K562 (cell line): ENCODE data around the gene ZKSCAN5. TPM values are rescaled to one million over a fixed set of nuclear protein-coding genes. Genes with fewer than 3 reads are reported as not detected.
A peak's percentile ranks its signal among the peaks of the same experiment; 100 is the strongest.

Source experiments
- ATAC-seq: fragments of 200-7000 bp; cut with Tn5 transposase; 3 replicates; pipeline ENCODE4 v1.9.1; 2020; ENCODE audit warnings: moderate library complexity
- BruUV-seq: library from RNA; stranded (reverse); fragments of 400-500 nt; replicated peaks from 2 replicates; lab custom pipeline; 2021; lab: Mats Ljungman, UMichigan
- CTCF ChIA-PET: fragments of 300-600 bp; formaldehyde crosslinking; extraction: SDS; loops from one replicate; lab custom pipeline; 2021; ENCODE audit warnings: low intra/inter-chr PET ratio; lab: Yijun Ruan, JAX
- POLR2A ChIA-PET: fragments of 300-600, 350-650 bp; sonication (Branson Sonifier 250); formaldehyde crosslinking; extraction: SDS; loops from one replicate; lab custom pipeline; 2021; ENCODE audit warnings: antibody characterized with exemption, inconsistent platforms; lab: Yijun Ruan, JAX
- DNase-seq, 4 experiments: peaks; one replicate each; pipeline versions ENCODE4 v3.0.0 to v3.0.0-alpha.2; 2011 to 2018; ENCODE audit warnings: low spot score in 3 of 4, mixed read lengths in 3 of 4; ENCODE audit errors: extremely low read depth in 1 of 4
- FAIRE-seq: peaks from 2 replicates; lab custom pipeline; 2011; peaks lifted over from hg19 to GRCh38; lab: Jason Lieb, UNC
- H2AFZ ChIP-seq: 2 replicates; pipeline ENCODE4 v1.6.0; 2011; ENCODE audit warnings: low read depth, low read length, control low read depth, inconsistent platforms
- H3K27ac ChIP-seq: fragments of 200-600 bp; 3 replicates; pipeline ENCODE4 v1.8.0; 2011; ENCODE audit warnings: low read depth, mild to moderate bottlenecking, control low read depth, inconsistent platforms, low read length, moderate library complexity, mixed read lengths; ENCODE audit errors: extremely low read depth
- H3K27me3 ChIP-seq, 2 experiments: fragments of 300-600 bp in 1 of 2; 2 replicates in 1 of 2; 3 replicates in 1 of 2; pipeline versions ENCODE4 v1.6.0 to v1.8.0; 2011; ENCODE audit warnings: inconsistent platforms in 2 of 2, low read length in 2 of 2, mild to moderate bottlenecking in 1 of 2, mixed read lengths in 1 of 2, moderate library complexity in 1 of 2; ENCODE audit not compliant: control insufficient read depth in 2 of 2, insufficient read depth in 2 of 2
- H3K36me3 ChIP-seq: fragments of 300-600 bp; 3 replicates; pipeline ENCODE4 v1.8.0; 2011; ENCODE audit warnings: mild to moderate bottlenecking, low read length, inconsistent platforms; ENCODE audit not compliant: control insufficient read depth, insufficient read depth
- H3K4me1 ChIP-seq, 2 experiments: fragments of 200-600 bp in 1 of 2; replicated peaks in 1 of 2; 2 replicates in 1 of 2; 3 replicates in 1 of 2; pipeline versions ENCODE4 v1.5.1 to v1.8.0; 2011; ENCODE audit warnings: inconsistent platforms in 2 of 2, low read length in 2 of 2, mild to moderate bottlenecking in 1 of 2, mixed read lengths in 1 of 2, moderate library complexity in 1 of 2; ENCODE audit not compliant: control insufficient read depth in 2 of 2, insufficient read depth in 2 of 2
- H3K4me2 ChIP-seq: 2 replicates; pipeline ENCODE4 v1.6.1; 2011; ENCODE audit warnings: low read length, control low read depth, inconsistent platforms, mixed read lengths; ENCODE audit not compliant: insufficient read depth
- H3K4me3 ChIP-seq: fragments of 200-600 bp; sonication (generic), shearing (Covaris generic); 2 replicates; pipeline ENCODE4 v1.5.1; 2016; ENCODE audit warnings: control low read depth, inconsistent platforms
- H3K79me2 ChIP-seq: fragments of 200-600 bp; 3 replicates; pipeline ENCODE4 v1.8.0; 2011; ENCODE audit warnings: low read length, inconsistent platforms; ENCODE audit not compliant: control insufficient read depth, insufficient read depth
- H3K9ac ChIP-seq, 2 experiments: 2 replicates each; pipeline versions ENCODE4 v1.6.0 to v1.6.1; 2011; ENCODE audit warnings: low read depth in 2 of 2, low read length in 2 of 2, control low read depth in 1 of 2, inconsistent platforms in 1 of 2, mild to moderate bottlenecking in 1 of 2, mixed read lengths in 1 of 2; ENCODE audit not compliant: insufficient read depth in 1 of 2
- H3K9me1 ChIP-seq: one replicate; pipeline ENCODE4 v1.6.0; 2011; ENCODE audit warnings: inconsistent platforms, mild to moderate bottlenecking, low read length, moderate library complexity; ENCODE audit not compliant: control insufficient read depth, insufficient read depth
- H3K9me3 ChIP-seq: replicated peaks from 2 replicates; pipeline ENCODE4 v1.5.1; 2011; ENCODE audit warnings: low read depth, low read length, inconsistent platforms; ENCODE audit not compliant: control insufficient read depth, insufficient read depth
- H4K20me1 ChIP-seq: replicated peaks from 2 replicates; pipeline ENCODE4 v1.6.1; 2011; ENCODE audit warnings: low read length, inconsistent platforms, mixed read lengths; ENCODE audit not compliant: control insufficient read depth, insufficient read depth
- CCAR2 ChIP-seq: fragments of 200-400 bp; formaldehyde crosslinking; IDR thresholded peaks from 2 replicates; pipeline ENCODE4 v1.6.1; 2017; ENCODE audit warnings: mild to moderate bottlenecking, low read depth, low read length
- E2F5 ChIP-seq: sonication (generic); formaldehyde crosslinking; IDR thresholded peaks from 2 replicates; pipeline ENCODE4 v1.8.0; 2022; ENCODE audit warnings: mild to moderate bottlenecking, missing genetic modification reagents
- FOXA1 ChIP-seq: fragments of 450-650 bp; IDR thresholded peaks from 2 replicates; pipeline ENCODE4 v1.6.1; 2016; ENCODE audit warnings: mild to moderate bottlenecking, borderline replicate concordance
- HDAC6 ChIP-seq: IDR thresholded peaks from 2 replicates; pipeline ENCODE4 v1.6.1; 2012; ENCODE audit warnings: low read depth, mild to moderate bottlenecking, control low read depth, inconsistent platforms, low read length, moderate library complexity
- ID3 ChIP-seq, 2 experiments: fragments of 250-450 bp in 1 of 2; fragments of 450-650 bp in 1 of 2; sonication (Bioruptor Pico) in 1 of 2; IDR thresholded peaks; 2 replicates each; pipeline versions ENCODE4 v1.6.1 to v1.8.0; 2016 to 2021; ENCODE audit warnings: mild to moderate bottlenecking in 2 of 2, moderate library complexity in 2 of 2, missing compliant biosample characterization in 1 of 2, missing genetic modification characterization in 1 of 2
- MEF2D ChIP-seq: conservative IDR thresholded peaks from 2 replicates; pipeline ENCODE4 v1.6.1; 2016; ENCODE audit warnings: low read depth, missing genetic modification characterization, missing compliant biosample characterization
- MLX ChIP-seq, 2 experiments: fragments of 450-650 bp in 1 of 2; sonication (generic) in 1 of 2; formaldehyde crosslinking; conservative IDR thresholded peaks; 2 replicates each; pipeline versions ENCODE4 v1.4.0 to v1.8.1; 2020 to 2022; ENCODE audit warnings: mild to moderate bottlenecking in 1 of 2, missing genetic modification reagents in 1 of 2
- STAT6 ChIP-seq: sonication (generic); formaldehyde crosslinking; IDR thresholded peaks from 2 replicates; pipeline ENCODE4 v1.8.1; 2023; ENCODE audit warnings: mild to moderate bottlenecking, missing genetic modification reagents
- ZC3H8 ChIP-seq: fragments of 450-650 bp; IDR thresholded peaks from 2 replicates; pipeline ENCODE4 v1.6.1; 2017
- ZNF518B ChIP-seq: fragments of 250-450 bp; sonication (Bioruptor Pico); IDR thresholded peaks from 2 replicates; pipeline ENCODE4 v1.5.0; 2021; ENCODE audit warnings: mild to moderate bottlenecking, moderate library complexity
- ZSCAN29 ChIP-seq: fragments of 450-650 bp; IDR thresholded peaks from 2 replicates; pipeline ENCODE4 v1.6.1; 2017
- WGBS: fragments of 100-300 bp; shearing (Covaris generic); methylation state at CpG from one replicate; pipeline ENCODE4 v1.1.6; 2016; ENCODE audit warnings: low coverage, mixed read lengths; ENCODE audit not compliant: insufficient coverage; ENCODE audit errors: missing lambda C conversion rate; 5-methylcytosine and 5-hydroxymethylcytosine counted together
- in situ Hi-C: fragments of 300-500 bp; cut with MboI; formaldehyde crosslinking; loops from 4 replicates; pipeline ENCODE4 v1.15.0; 2018; ENCODE audit warnings: inconsistent platforms, mixed read lengths
- intact Hi-C: fragments of 100-400 bp; cut with micrococcal nuclease; formaldehyde crosslinking; loops from 2 replicates; pipeline ENCODE4 v1.14.2; 2022
- polyA plus RNA-seq, 8 experiments: library from polyadenylated mRNA; depleted of rRNA in 4 of 8; stranded (reverse) in 5 of 8; unstranded in 3 of 8; fragments of >200 nt; fragmentation: Nextera tagmentation in 2 of 8; fragmentation: Illumina TruSeq in 1 of 8; extraction: Ambion mirVana in 2 of 8; extraction: Trizol in 1 of 8; gene quantifications; 2 replicates each; pipeline versions ENCODE4 v1.2.1 to v1.2.3, GENCODE V29; 2011 to 2014; ENCODE audit warnings: inconsistent platforms in 1 of 8, missing spikeins in 1 of 8
- total RNA-seq, 7 experiments: library from RNA; depleted of rRNA in 6 of 7; stranded (reverse); fragments of >200 nt in 6 of 7; fragmentation: Illumina TruSeq in 2 of 7; extraction: Trizol in 2 of 7; gene quantifications; 2 replicates each; pipeline versions ENCODE4 v1.2.1 to v1.2.3, GENCODE V29; 2011 to 2021; ENCODE audit warnings: low replicate concordance in 1 of 7

ZKSCAN5 gene
- total and polyA plus RNA-seq, 9 of the 15 experiments (the other 6 are each of a cell fraction or from before 2014, with no cell fraction given): 4.2 to 19.0 (median 15.0) TPM

- in situ Hi-C loops (no loop called here), intact Hi-C loops (loop anchor here (5.0 to 10.0 kb wide), 2 partner anchors 45 to 77 kb away; partner anchors contain the start of gene ZNF789)
- 3% methylated on average over 37 of the region's 37 CpGs for WGBS
- ChIA-PET CTCF (interaction anchor here (0.9 kb wide), 1 partner anchor 52 kb away, joined by 3 read pairs; the partner anchor contains the start of gene ZNF394), POLR2A (interaction anchor here (1.0 to 1.2 kb wide), 4 partner anchors 16 to 52 kb away, joined by 3 to 6 read pairs (median 4); partner anchors contain the start of gene ZNF394)
- H3K27ac ChIP-seq: peak within 1 kb of the TSS; percentile 76
- H3K4me3 ChIP-seq: peak within 1 kb of the TSS; percentile 79
- FAIRE-seq (peak; percentile 99), DNase-seq (peak; percentile 92 to 98 (median 96)), ATAC-seq (peak; percentile 99)
- peak within 1 kb of the TSS; percentile 90 for H2AFZ ChIP-seq
- H3K9me3 ChIP-seq: no peaks in the 10 kb centered on the region; the same call in 1 of the 2 replicates
- peaks cover 40% of the 10 kb centered on the region for H3K36me3 ChIP-seq
- H3K27me3 ChIP-seq: no peaks in the 10 kb centered on the region
- peak within 1 kb of the TSS; percentile 95 for H3K4me2 ChIP-seq
- H3K9me1 ChIP-seq: no peaks in the 10 kb centered on the region
- no TSS peak for BruUV-seq
- H3K79me2 ChIP-seq: peaks cover 21% of the 10 kb centered on the region
- H4K20me1 ChIP-seq: no peaks in the 10 kb centered on the region
- H3K9ac ChIP-seq: peak within 1 kb of the TSS; percentile 93 to 94
- H3K4me1 ChIP-seq: peaks cover 7% of the 10 kb centered on the region in 2 experiments; a peak in 4 of 5 replicates
- no peak for TF ChIP-seq CCAR2
- TF ChIP-seq STAT6 (CRISPR knock-in tag): no peak
- TF ChIP-seq MLX (CRISPR knock-in tag; conservative IDR thresholded peaks at IDR 0.05): 0 out of 4 replicates have a peak, but pooled peaks of 1 of the 2 experiments have one; percentile 82
- TF ChIP-seq ZSCAN29: no peak
- no peak for TF ChIP-seq MEF2D
- TF ChIP-seq FOXA1: no peak
- TF ChIP-seq ZC3H8: 0 out of 2 replicates have a peak, but pooled peaks have one; percentile 19
- TF ChIP-seq HDAC6: no peak
- TF ChIP-seq E2F5 (CRISPR knock-in tag): no peak
- TF ChIP-seq ID3 (CRISPR knock-in tag; IDR thresholded peaks at IDR 0.05): no peak
- 0 out of 2 replicates have a peak, but pooled peaks have one; percentile 22 for TF ChIP-seq ID3 (tag; IDR thresholded peaks at IDR 0.05)
- TF ChIP-seq ZNF518B: no peak
Observed at GRCh38 chr7:99551767-99552463, 47.5 kb downstream of the ZKSCAN5 start, which contains the start of gene FAM200A. Gene FAM200A, minus strand, starts transcription at chr7:99552114. Its CDS starts 3,707 bp downstream, at chr7:99548407.
